Upper lobe of left lung (tissue), 6 donors: ENCODE data around the gene IZUMO1. TPM values are rescaled to one million over a fixed set of nuclear protein-coding genes. Genes with fewer than 3 reads are reported as not detected.

ENCODE experiments used
- ATAC-seq, 2 donors: fragments of 200-7000 bp; cut with Tn5 transposase; one replicate each; pipeline ENCODE4 v1.9.1; 2022; ENCODE audit warnings: mild to moderate bottlenecking in 2 of 2, moderate library complexity in 2 of 2; ENCODE audit not compliant: low FRiP score in 2 of 2
- DNase-seq, 2 donors: peaks; one replicate each; pipeline ENCODE4 v3.0.0-alpha.2; 2019 to 2020
- H3K27ac ChIP-seq, 4 donors: fragments of 200-600 bp; sonication (generic); one replicate each; pipeline ENCODE4 v1.5.1; 2016 to 2019
- H3K27me3 ChIP-seq, 4 donors: fragments of 200-600 bp; sonication (generic); one replicate each; pipeline ENCODE4 v1.5.1; 2017 to 2019
- H3K36me3 ChIP-seq, 4 donors: fragments of 200-600 bp; sonication (generic); one replicate each; pipeline ENCODE4 v1.5.1; 2016 to 2019
- H3K4me1 ChIP-seq, 4 donors: fragments of 200-600 bp; sonication (generic); one replicate each; pipeline ENCODE4 v1.5.1; 2018 to 2019
- H3K4me3 ChIP-seq, 4 donors: fragments of 200-600 bp; sonication (generic); one replicate each; pipeline ENCODE4 v1.5.1; 2017 to 2019; ENCODE audit warnings: mild to moderate bottlenecking in 2 of 4, moderate library complexity in 1 of 4
- H3K9me3 ChIP-seq, 4 donors: fragments of 200-600 bp; sonication (generic); one replicate each; pipeline ENCODE4 v1.5.1; 2018 to 2019
- EP300 ChIP-seq, 4 donors: sonication (generic); formaldehyde crosslinking; IDR thresholded peaks; one replicate each; pipeline ENCODE4 v1.5.1; 2017; ENCODE audit warnings: antibody characterized with exemption in 4 of 4, control low read depth in 2 of 4
- POLR2A ChIP-seq, 4 donors: fragments of 450-650 bp; IDR thresholded peaks; one replicate each; pipeline ENCODE4 v1.5.1; 2016 to 2017; ENCODE audit warnings: antibody characterized with exemption in 4 of 4, mild to moderate bottlenecking in 2 of 4
- POLR2AphosphoS5 ChIP-seq, 2 donors: sonication (generic); formaldehyde crosslinking; IDR thresholded peaks; one replicate each; pipeline ENCODE4 v1.5.1; 2017; ENCODE audit warnings: antibody characterized with exemption in 2 of 2
- whole genome bisulfite sequencing, 2 donors: methylation state at CpG; one replicate each; pipeline ENCODE4 v1.1.5; 2017 to 2018; 5-methylcytosine and 5-hydroxymethylcytosine counted together
- total RNA-seq, 6 donors: library from RNA; depleted of rRNA in 4 of 6; stranded (reverse); fragments of >200 nt in 4 of 6; gene quantifications; one replicate each; pipeline versions ENCODE4 v1.1.0 to v1.2.1, GENCODE V29; 2016 to 2021
- TF ChIP-seq, protein P1 (sequence below), 6 experiments: fragments of 450-650 bp in 4 of 6; fragments of 200-600 bp in 2 of 6; sonication (generic) in 2 of 6; IDR thresholded peaks; one replicate each; pipeline ENCODE4 v1.5.1; 2016 to 2019; ENCODE audit warnings: antibody characterized with exemption in 6 of 6
- donor health status: DM: no; HTN: no; CAD: no; lungs with moderate emphysema.
- donor health status: DM: no; HTN: yes; CAD: no; lungs with severe emphysema.

IZUMO1 gene
- total RNA-seq, 6 donors from 2014 or later, result 1.4 to 4.2 (median 2.5) TPM; not detected in 1

GRCh38 chr19:48777720-48778119 lies 31.0 kb upstream of the IZUMO1 start:
- Histone ChIP-seq H3K4me1 (peaks cover 10 to 24% (median 13%) of the 10 kb centered on the region in 4 donors), H3K27ac (no peak overlapping the region), H3K27me3 (no peaks in the 10 kb centered on the region), H3K9me3 (no peaks in the 10 kb centered on the region), H3K4me3 (no peak overlapping the region), H3K36me3 (no peaks in the 10 kb centered on the region)
- TF ChIP-seq EP300 (IDR thresholded peaks at IDR 0.05) (no peak), POLR2A (IDR thresholded peaks at IDR 0.05) (no peak), POLR2AphosphoS5 (IDR thresholded peaks at IDR 0.05) (no peak)
- TF ChIP-seq, protein P1, sequence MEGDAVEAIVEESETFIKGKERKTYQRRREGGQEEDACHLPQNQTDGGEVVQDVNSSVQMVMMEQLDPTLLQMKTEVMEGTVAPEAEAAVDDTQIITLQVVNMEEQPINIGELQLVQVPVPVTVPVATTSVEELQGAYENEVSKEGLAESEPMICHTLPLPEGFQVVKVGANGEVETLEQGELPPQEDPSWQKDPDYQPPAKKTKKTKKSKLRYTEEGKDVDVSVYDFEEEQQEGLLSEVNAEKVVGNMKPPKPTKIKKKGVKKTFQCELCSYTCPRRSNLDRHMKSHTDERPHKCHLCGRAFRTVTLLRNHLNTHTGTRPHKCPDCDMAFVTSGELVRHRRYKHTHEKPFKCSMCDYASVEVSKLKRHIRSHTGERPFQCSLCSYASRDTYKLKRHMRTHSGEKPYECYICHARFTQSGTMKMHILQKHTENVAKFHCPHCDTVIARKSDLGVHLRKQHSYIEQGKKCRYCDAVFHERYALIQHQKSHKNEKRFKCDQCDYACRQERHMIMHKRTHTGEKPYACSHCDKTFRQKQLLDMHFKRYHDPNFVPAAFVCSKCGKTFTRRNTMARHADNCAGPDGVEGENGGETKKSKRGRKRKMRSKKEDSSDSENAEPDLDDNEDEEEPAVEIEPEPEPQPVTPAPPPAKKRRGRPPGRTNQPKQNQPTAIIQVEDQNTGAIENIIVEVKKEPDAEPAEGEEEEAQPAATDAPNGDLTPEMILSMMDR (IDR thresholded peaks at IDR 0.05), result no peak
- ATAC-seq (no peak), DNase-seq (no peak)
- 92 to 94% methylated on average over 11 to 12 of the region's 12 CpGs for WGBS, 2 donors

DNA sequence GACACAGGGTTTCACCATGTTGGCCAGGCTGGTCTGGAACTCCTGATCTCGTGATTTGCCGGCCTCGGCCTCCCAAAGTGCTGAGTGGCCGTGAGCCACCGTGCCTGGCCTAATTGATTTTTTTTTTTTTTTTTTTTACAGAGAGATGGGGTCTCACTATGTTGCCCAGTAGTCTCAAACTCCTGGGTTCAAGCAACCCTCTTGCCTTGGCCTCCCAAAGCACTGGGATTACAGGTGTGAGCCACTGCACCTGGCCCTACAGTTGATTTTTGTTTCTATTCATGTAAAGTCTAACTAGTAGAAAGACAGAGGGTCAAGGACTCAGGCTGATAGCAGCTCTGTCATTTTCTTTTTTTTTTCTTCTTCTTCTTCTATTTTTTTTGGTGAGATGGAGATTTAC lies 30.4 kb upstream of the IZUMO1 start:
- 92 to 97% methylated on average over 5 of the region's 5 CpGs for WGBS, 2 donors
- TF ChIP-seq POLR2AphosphoS5 (IDR thresholded peaks at IDR 0.05), result no peak
- no peak for TF ChIP-seq EP300 (IDR thresholded peaks at IDR 0.05)
- TF ChIP-seq, protein P1 (IDR thresholded peaks at IDR 0.05), result no peak
- TF ChIP-seq POLR2A (IDR thresholded peaks at IDR 0.05), result no peak
- Histone ChIP-seq H3K4me3 (no peak overlapping the region), H3K27ac (no peak overlapping the region), H3K27me3 (no peaks in the 10 kb centered on the region), H3K36me3 (no peaks in the 10 kb centered on the region), H3K4me1 (peaks cover 8 to 18% (median 13%) of the 10 kb centered on the region in 4 donors), H3K9me3 (no peaks in the 10 kb centered on the region)
- no peak for DNase-seq
- no peak for ATAC-seq

- Histone ChIP-seq H3K27me3 (no peaks in the 10 kb centered on the region), H3K4me1 (peaks cover 0 to 4% (median 0%) of the 10 kb centered on the region in 4 donors), H3K36me3 (no peaks in the 10 kb centered on the region), H3K9me3 (no peaks in the 10 kb centered on the region), H3K27ac (peak overlapping the region in 2 of 4 donors; percentile 8 to 61), H3K4me3 (no peak overlapping the region)
- DNase-seq (peak in 1 of 2 donors; percentile 80), ATAC-seq (peak; percentile 4 to 12)
- TF ChIP-seq, protein P1 (IDR thresholded peaks at IDR 0.05), result no peak
- peak in 1 of 2 donors; percentile 24 for TF ChIP-seq POLR2AphosphoS5 (IDR thresholded peaks at IDR 0.05)
- WGBS, 2 donors, result 44 to 67% methylated on average over 13 of the region's 13 CpGs
These were observed 25.8 kb upstream of the IZUMO1 start for GRCh38 chr19:48772503-48772953.

GRCh38 chr19:48770734-48771472 lies 24.2 kb upstream of the IZUMO1 start:
- Histone ChIP-seq H3K36me3 (no peaks in the 10 kb centered on the region), H3K9me3 (no peaks in the 10 kb centered on the region), H3K27me3 (no peaks in the 10 kb centered on the region), H3K4me1 (peaks cover 0 to 4% (median 0%) of the 10 kb centered on the region in 4 donors), H3K4me3 (no peak overlapping the region), H3K27ac (peak overlapping the region in 3 of 4 donors; percentile 45 to 63 (median 57))
- ATAC-seq, result no peak
- DNase-seq, result peak in 1 of 2 donors; percentile 60
- 77 to 80% methylated on average over 18 to 20 of the region's 20 CpGs for WGBS, 2 donors
- TF ChIP-seq POLR2A (IDR thresholded peaks at IDR 0.05) (no peak), POLR2AphosphoS5 (IDR thresholded peaks at IDR 0.05) (no peak), EP300 (IDR thresholded peaks at IDR 0.05) (no peak)
- TF ChIP-seq, protein P1 (IDR thresholded peaks at IDR 0.05), result no peak
